Kidney glomerular epithelial cell (primary cell): ENCODE results near the gene MTA3.
"Not testable (repeated sequence)": the region's sequence is repeated elsewhere in the genome, so short reads cannot be mapped to it uniquely, and the experiment has no call there.

ENCODE experiments used
- DNase-seq: peaks from one replicate; lab custom pipeline; 2025; lab: John Stamatoyannopoulos, UW

The MTA3 gene

GRCh38 chr2:42568401-42569115 lies at the start of gene MTA3:
Gene MTA3 (plus strand): TSS chr2:42568632. CDS start chr2:42568746, 114 bp downstream.
- DNase-seq: no peak

DNA sequence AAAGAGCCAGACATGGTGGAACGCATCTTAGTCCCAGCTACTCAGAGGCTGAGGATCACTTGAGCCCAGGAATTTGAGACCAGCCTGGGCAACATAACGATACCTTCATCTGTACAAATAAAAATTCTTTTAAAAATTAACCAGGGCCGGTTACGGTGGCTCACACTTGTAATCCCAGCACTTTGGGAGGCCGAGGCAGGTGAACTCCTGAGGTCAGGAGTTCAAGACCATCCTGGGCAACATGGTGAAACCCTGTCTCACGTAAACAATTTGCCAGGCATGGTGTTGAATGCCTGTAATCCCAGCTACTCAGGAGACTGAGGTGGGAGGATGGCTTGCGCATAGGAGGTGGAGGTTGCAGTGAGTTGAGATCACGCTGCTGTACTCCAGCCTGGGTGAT lies 48.8 kb upstream of the MTA3 start:
- no peak for DNase-seq

GRCh38 chr2:42522035-42522434 lies 46.4 kb upstream of the MTA3 start:
- no peak for DNase-seq

DNA sequence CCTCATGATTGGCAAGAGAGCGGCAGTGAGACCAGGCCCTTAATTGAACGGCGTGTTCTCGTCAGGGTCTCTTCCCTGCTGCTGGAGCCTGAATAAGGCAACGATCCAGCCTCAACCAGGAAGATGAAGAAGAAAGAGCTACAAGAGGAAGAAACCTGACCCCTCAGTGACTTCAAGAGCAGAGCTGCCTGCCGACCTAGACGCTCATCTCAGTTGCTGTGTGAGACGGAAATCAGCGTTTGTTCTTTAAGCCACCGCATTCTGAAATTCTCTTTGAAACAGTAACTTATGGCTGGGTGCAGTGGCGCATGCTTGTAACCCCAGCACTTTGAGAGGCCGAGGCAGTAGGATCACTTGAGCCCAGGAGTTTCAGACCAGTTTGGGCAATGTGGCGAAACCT lies 45.1 kb upstream of the MTA3 start:
- no peak for DNase-seq

DNA sequence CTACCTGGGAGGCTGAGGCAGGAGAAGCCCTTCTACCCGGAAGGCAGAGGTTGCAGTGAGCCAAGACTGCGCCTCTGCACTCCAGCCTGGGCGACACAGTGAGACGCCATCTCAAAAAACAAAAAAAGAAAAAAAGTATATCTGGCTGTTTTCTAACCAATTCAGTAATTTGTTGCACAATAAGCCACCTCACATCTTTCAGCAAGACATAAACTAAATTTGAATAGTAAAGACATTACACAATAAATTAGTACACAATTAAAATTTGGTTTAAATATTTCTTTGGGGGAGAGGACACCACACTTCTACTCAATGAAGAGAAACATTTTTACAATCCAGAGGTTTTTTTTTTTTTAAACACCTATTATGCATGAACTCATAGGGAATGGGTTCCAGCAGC lies 36.0 kb upstream of the MTA3 start:
- DNase-seq: no peak

GRCh38 chr2:42537493-42537892 lies 30.9 kb upstream of the MTA3 start:
- no peak for DNase-seq

GRCh38 chr2:42542871-42543270 lies 25.6 kb upstream of the MTA3 start:
- DNase-seq: no peak

- no peak for DNase-seq
Measured at GRCh38 chr2:42545023-42545721, 23.3 kb upstream of the MTA3 start.

GRCh38 chr2:42545841-42546390 lies 22.5 kb upstream of the MTA3 start:
- no peak for DNase-seq

DNA sequence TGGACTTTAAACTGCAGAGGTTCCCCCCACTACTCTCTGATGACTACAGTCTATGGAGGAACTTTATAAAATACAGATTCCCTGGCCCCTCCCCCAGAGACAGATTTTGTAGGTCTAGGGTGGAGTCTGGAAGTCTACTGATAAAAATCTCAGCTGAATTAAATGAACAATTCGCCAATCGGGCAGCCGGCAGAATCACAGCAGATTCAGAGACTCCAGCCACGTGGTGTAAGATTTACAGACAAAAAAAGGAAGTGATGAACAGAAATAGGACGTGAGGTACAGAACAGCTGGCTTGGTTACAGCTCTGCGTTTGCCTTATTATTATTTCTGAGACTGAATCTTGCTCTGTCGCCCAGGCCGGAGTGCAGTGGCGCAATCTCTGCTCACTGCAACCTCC lies 21.4 kb upstream of the MTA3 start:
- DNase-seq: no peak

DNA sequence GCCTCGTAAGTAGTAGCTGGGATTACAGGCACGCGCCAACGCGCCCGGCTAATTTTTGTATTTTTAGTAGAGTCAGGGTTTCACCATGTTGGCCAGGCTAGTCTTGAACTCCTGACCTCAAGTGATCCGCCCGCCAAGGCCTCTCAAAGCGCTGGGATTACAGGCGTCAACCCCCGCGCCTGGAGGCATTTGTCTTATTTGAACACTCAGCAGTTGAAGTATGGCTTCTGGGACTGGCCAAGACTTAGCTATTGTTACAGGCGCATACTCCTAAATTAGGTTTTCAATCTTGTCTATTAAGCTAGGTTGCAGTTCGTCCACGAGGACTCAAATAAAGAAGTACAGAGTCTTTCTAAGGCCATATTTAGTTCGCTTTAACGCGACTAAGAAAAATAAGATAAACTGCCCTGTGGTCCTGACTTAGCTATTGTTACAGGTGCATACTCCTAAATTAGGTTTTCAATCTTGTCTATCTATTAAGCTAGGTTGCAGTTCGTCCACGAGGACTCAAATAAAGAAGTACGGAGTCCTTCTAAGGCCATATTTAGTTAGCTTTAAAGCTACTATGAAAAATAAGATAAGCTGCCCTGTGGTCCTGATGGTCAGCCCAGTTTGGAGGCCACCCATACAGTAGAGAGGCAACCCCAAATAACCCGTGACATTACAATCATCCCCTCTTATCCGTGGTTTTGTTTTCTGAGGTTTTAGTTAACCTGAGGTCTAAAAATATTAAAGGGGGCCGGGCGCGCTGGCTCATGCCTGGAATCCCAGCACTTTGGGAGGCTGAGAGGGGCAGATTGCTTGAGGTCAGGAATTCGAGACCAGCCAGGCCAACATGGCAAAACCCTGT lies 20.8 kb upstream of the MTA3 start:
- DNase-seq: no peak

GRCh38 chr2:42550870-42551269 lies 17.6 kb upstream of the MTA3 start:
- DNase-seq: no peak

- no peak for DNase-seq
Measured at GRCh38 chr2:42554392-42554791, 14.0 kb upstream of the MTA3 start.

GRCh38 chr2:42556315-42556890 lies 12.0 kb upstream of the MTA3 start:
- no peak for DNase-seq

GRCh38 chr2:42557306-42557705 lies 11.1 kb upstream of the MTA3 start:
- no peak for DNase-seq

DNA sequence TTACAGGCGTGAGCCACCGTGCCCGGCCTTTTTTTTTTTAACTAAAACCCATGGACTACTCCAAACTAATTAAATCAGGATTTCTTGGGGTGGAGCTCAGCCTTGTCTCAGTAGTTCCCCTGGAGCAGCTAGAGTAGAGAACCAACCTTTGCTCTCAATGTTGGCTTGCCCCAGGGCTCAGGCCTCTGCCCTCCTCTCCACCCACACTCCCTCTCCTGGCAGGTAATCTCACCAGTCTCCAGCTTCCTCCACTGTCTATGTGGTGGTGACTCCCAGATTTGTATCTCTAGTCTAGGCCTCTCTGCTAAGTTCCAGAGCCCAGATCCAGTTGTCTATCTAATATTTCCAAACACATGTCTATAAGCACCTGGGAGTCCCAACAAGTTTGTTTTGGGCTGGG lies 9.6 kb upstream of the MTA3 start:
- DNase-seq: no peak

- not testable (repeated sequence) for DNase-seq
Measured at GRCh38 chr2:42560133-42560532, 8.3 kb upstream of the MTA3 start.

- DNase-seq: no peak
Measured at GRCh38 chr2:42560899-42561298, 7.5 kb upstream of the MTA3 start.

DNA sequence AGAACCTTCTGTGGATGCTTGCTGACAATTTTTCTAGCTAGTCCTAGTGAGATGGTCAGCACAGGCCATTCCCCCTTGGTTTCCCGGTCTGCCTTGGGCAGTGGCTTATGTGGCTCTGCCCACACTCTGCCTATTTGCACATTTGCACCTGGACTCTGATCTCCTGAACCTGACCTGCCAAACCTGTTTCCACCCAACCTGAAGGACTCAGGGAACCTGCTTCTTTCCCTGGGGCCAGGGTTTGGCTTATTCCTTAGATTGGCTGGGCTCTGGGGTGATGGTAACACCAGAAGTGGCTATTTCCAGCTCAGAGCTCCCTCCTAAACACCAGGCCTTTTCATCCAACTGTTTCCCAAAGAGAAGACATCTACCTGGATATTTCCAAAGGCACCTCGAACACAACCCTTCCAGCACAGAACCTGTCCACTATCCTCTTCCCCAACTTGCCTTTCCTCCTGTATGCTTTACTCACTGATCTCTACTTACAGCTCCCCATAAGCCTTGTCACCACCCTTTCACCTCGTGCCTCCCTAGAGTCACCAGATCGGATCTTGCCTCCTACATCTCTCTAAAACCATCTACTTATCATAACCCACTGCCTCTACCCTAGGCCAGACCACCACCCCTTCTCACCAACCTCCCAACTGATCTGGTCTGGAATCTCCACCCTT lies 5.8 kb upstream of the MTA3 start:
- DNase-seq: no peak

DNA sequence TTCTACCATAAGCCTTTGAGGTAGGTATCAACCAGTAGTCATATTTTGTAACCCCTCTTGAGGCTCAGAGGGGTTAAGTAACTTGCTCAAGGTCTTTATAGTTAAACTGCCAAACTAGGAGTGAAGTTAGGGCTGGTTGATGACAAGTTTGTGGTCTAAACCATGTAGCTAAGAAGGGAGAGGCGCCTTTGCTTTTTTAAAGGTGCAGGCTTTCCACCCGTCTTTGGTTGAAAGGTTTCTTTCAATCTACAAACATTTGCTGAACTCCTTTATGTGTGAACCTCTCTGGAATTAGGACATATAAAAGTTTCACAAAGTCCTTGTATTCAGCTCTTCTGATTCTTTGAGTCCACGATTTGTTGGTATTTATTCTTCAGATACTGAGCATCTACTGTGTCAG lies 2.4 kb upstream of the MTA3 start:
- DNase-seq: no peak

GRCh38 chr2:42566837-42567321 lies 1.6 kb upstream of the MTA3 start:
- DNase-seq: no peak
